ENCODE results near the gene SNORC. TPM values are rescaled to one million over a fixed set of nuclear protein-coding genes. Genes with fewer than 3 reads are reported as not detected.

SNORC gene
- total RNA-seq, 1 donor from 2014 or later = 0.96 TPM

- peaks cover 13% of the 10 kb centered on the region for H3K4me1 ChIP-seq
Observed at GRCh38 chr2:232927793-232928550, 57.9 kb downstream of the SNORC start.

More at GRCh38 chr2:232927793-232928550, 57.9 kb downstream of the SNORC start:
- Histone ChIP-seq H3K9me3 (no peaks in the 10 kb centered on the region), H3K27me3 (peaks cover 61% of the 10 kb centered on the region), H3K27ac (no peak overlapping the region), H3K36me3 (no peaks in the 10 kb centered on the region), H3K4me3 (no peak overlapping the region)
- DNase-seq = no peak
- no peak for TF ChIP-seq CTCF (IDR thresholded peaks at IDR 0.05)
- ATAC-seq = no peak
- intact Hi-C loops (cut with DNase I) = no loop called here

Other genes starting within 250 kb of the SNORC start
- gene EFHD1, start 236.7 kb upstream of the SNORC start, total RNA-seq = 10.7 TPM
- gene GIGYF2, start 172.9 kb upstream of the SNORC start, total RNA-seq = 70.5 TPM
- not detected for gene KCNJ13, start 93.7 kb upstream of the SNORC start, total RNA-seq
- gene NGEF, start 143.0 kb downstream of the SNORC start, total RNA-seq = not detected
- gene NEU2, start 162.4 kb downstream of the SNORC start, total RNA-seq = not detected
- 33.3 TPM for gene INPP5D, start 190.1 kb downstream of the SNORC start, total RNA-seq

Data from upper lobe of right lung (tissue), 1 donor.